NCI-H226 (cell line): Measurements from ENCODE around the gene CPZ.

Experiments
- DNase-seq: peaks from one replicate; pipeline ENCODE4 v3.0.0-alpha.2; 2015

Gene CPZ

DNA sequence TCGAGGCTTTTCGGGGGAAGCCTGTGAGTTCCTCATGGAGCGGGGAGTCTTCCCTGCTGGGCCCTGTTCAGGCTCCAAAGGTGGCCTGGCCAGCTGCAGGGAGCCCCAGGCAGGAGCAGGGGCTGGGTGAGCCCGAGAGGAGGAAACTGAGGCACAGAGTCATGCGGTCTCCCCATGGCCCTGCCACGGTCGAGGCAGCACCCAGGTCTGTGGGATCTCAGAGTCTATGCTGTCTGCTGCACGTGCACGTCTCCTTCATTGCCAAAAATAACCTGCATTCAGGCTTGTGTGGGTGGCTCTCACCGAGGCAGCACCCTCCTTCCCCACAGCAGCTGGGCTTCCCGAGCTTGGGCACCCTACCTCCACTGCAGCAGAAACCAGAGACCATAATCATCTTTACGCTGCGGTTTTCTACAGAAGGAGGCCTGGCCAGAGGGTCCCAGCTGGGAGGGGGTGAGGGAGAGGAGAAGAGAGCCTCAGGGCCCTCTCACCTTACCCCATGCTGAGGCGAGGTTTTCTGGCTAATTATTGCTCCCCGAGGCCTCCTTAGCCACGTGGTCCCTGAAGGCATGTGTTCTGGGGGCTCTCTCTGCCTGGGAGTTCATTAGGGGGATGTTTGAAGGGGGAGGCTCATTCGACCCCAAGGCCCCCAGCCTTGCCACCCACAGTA, 64.3 kb downstream of the CPZ start:
- DNase-seq = no peak

DNA sequence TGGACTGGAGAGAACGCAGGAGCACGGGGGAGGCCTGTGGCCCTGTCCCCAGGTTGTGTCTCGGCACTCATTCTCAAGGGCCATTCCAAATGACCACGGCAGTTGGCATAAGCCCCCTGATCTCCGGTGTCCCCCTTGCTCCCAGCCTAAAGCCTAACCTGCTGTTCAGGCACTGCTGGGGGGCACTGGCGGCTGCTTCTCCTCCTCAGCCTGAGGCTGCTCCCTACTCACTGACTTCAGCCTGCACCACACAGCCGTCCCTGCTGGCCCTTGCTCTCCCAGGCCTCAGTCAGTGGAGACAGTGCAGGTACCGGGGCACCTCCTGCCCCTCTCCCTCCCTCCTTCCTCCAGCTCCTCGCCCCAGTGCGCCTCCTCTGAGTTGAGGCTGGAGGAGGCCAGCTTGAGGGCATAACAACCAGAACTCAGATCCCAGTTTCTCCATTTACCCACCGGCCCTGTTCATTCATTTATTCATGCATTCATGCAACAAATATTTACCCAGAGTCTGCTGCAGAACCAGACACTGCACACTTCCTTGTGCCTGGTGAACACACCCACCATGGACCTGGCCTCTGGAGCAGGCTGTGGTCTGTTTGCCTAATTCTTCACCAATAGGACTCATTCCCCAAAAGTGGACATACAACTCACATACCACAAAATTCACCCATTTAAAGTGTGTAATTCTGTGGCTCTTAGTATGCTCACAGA, 65.0 kb downstream of the CPZ start:
- DNase-seq = no peak

DNA sequence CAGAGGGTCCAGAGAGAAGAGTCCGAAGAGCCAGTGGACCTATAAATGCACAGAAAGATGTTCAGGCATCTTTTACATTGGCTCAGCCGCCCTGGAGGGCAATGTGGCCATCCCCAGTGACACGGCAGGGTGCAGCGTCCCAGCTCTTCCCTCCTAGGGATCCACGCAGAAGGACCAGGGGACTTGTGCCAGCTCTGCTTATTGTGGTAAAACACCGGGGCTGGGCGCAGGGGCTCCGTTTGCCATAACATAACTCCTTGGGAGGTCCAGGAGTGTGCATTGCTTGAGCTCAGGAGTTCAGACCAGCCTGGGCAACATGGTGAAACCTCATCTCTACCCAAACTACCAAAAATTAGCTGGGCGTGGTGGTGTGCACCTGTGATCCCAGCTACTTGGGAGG, 70.2 kb downstream of the CPZ start:
- DNase-seq = no peak

DNA sequence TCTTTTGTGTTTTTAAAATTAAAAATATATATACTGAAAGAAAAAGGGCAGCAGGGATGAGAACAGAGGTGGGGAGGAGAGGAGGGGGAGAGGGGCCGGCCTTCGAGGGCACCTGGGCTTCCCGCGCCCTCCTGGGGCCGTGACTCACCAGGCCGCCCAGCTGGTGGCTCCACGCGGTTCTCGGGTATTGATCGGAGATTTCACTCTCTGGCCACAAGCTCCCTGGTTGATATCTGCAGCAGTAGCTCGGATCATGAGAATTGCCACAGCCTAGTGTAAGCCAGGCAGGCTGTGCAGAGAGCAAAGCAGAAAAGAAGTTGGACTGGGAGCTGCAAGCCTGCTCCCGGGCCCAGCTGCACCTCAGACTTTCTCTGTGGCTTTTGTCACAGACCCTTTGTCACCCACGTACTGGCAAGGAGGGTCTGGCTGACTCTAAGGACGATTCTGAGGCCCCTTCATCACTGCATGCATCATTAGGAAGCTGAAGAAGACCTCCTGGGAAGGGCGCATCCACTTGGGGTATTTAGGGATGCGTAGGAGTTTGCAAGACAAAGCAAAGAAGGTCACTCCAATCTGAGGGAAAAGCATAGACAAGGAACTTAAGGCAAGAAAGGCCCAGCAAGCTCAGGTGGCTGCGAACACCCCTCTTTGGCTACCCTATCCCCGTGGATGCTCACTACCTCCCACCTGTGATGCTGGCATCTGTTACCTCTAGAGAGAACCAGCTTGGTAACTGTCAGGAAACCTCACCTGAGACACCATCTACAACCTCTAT, 71.7 kb downstream of the CPZ start:
- no peak for DNase-seq

DNA sequence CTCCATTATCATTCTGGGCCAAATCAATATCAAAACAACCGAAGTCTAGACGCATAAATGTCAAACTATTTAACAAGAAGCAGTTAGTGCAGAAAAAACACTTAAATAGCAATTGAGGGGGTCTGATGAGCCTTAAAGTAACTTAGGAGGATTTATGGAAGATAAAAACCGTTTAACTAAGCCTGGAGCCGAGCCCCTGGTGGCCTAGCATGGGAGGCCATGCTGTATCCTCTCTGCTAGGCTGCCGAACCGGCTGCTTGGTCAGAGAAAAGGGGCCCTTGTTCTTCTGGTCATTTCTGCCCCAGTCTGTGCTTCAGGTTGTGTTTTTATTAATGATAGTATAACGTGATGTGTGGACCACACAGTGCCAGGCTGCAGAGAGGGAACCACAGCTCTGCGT, 72.4 kb downstream of the CPZ start:
- DNase-seq = no peak

DNA sequence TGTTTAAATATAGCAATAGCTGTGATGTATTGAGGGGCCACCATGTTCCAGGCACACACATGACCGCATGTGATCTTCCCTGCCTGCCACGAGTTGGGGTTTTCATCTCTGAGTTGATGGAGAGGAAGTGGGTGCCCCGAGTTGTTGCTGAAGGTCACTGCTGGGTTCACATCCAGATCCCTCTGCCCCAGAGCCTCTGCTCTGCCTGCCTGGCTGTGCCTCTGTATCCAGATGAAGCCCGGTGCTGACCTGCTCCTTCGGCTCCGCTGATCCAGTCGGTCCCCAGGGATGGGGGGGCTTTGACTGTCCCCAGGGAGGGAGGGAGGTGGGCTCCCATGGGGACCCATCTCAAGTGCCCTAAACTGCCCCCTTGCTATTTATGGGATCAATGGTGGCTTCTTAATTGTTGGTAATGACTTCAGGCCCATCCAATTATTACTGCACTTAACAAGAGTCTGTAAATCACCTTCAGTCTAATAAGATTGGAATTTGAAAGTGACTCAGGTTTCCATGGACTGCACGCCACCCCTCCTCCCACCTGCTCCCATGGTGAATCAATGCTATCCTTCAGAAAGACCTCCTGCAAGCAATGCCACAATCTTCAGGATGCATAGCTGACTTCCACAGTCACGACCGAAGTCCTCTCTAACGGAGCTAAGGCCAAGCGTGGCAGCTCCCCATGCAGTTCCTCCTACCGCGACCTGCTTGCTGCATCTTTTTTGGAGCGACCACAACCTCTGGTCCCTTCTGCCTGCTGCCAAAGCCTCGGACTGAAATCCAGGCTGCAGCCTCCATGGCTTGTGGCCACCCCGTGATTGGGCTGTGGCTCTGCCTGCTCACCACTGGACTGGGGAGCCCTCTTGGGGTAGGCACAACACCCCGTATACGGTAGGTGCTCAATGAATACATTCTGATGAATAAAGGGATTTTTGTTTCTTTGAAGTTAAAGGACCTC, 73.1 kb downstream of the CPZ start:
- DNase-seq = no peak

DNA sequence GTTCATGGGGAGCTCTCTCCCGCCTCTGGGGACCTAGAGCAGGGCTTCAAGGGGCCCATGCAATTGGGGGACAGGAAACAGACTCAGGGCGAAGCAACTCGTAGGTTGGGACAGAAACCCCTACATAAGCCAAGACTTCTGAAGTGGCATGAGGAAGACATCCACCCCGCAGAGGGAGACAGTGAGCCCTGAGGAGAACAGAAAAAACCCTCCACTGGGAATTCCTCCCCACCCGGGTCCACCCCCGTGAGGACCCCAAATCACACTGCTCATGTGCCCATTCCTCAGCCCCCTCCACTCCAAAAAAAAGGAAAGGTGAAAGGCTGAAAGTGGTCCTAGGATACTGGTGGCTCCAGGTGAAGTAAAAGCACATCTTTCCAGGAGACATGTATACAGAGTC, 74.0 kb downstream of the CPZ start:
- no peak for DNase-seq
